DOHH2 (cell line): ENCODE results near the gene CACNA1B.

Experiments
- EZH2phosphoT487 ChIP-seq: fragments of 200-600 bp; sonication (generic); IDR thresholded peaks from 2 replicates; pipeline ENCODE4 v1.6.1; 2017; ENCODE audit warnings: borderline replicate concordance, mild to moderate bottlenecking, antibody characterized with exemption, low read length, moderate library complexity, mixed read lengths
- TF ChIP-seq, protein P1 (sequence below): fragments of 200-600 bp; sonication (generic); IDR thresholded peaks from one replicate; pipeline ENCODE4 v1.5.1; 2014; ENCODE audit warnings: antibody characterized with exemption, mild to moderate bottlenecking, low read depth, low read length; ENCODE audit not compliant: poor library complexity, severe bottlenecking

DNA sequence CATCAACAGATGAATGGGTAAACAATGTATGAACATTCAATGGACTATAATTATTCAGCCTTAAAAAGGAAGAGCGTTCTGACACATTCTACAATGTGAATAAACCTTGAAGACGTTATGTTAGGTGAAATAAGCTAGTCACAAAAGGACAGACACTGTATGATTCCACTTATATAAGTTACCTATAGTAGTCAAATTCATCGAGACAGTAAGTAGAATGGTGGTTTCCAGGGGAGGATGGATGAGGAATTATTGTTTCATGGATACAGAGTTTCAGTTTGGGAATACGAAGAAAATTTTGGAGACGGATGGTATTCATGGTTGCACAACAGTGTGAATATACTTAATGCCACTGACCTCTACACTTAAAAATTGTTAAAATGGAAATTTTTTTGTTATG, 216.4 kb downstream of the CACNA1B start:
- TF ChIP-seq, protein P1, sequence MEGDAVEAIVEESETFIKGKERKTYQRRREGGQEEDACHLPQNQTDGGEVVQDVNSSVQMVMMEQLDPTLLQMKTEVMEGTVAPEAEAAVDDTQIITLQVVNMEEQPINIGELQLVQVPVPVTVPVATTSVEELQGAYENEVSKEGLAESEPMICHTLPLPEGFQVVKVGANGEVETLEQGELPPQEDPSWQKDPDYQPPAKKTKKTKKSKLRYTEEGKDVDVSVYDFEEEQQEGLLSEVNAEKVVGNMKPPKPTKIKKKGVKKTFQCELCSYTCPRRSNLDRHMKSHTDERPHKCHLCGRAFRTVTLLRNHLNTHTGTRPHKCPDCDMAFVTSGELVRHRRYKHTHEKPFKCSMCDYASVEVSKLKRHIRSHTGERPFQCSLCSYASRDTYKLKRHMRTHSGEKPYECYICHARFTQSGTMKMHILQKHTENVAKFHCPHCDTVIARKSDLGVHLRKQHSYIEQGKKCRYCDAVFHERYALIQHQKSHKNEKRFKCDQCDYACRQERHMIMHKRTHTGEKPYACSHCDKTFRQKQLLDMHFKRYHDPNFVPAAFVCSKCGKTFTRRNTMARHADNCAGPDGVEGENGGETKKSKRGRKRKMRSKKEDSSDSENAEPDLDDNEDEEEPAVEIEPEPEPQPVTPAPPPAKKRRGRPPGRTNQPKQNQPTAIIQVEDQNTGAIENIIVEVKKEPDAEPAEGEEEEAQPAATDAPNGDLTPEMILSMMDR: no peak
- no peak for TF ChIP-seq EZH2phosphoT487
